ENCODE data around the gene PNLDC1. TPM values are rescaled to one million over a fixed set of nuclear protein-coding genes. Genes with fewer than 3 reads are reported as not detected.

PNLDC1 gene
- total and polyA plus RNA-seq, 9 of the 15 experiments (the other 6 are each of a cell fraction or from before 2014, with no cell fraction given), result 0.12 TPM; not detected in 8

GRCh38 chr6:159760602-159761057, 39.4 kb upstream of the PNLDC1 start (continued):
- no peak for TF ChIP-seq NR0B1 (IDR thresholded peaks at IDR 0.05; ENCODE audit: partially characterized antibody)
- TF ChIP-seq NRF1 (conservative IDR thresholded peaks at IDR 0.05 in 1 of 2, IDR thresholded peaks at IDR 0.05 in 1 of 2), result no peak
- no peak for TF ChIP-seq SRSF1 (IDR thresholded peaks at IDR 0.05; ENCODE audit: low read depth, low read length)
- no peak for TF ChIP-seq ILK (tag; IDR thresholded peaks at IDR 0.05; ENCODE audit: borderline replicate concordance, low read depth)
- peak; percentile 52; the same call in 1 of the 2 replicates for TF ChIP-seq ZNF316 (IDR thresholded peaks at IDR 0.05)
- no peak for TF ChIP-seq ZBTB34 (CRISPR knock-in tag; IDR thresholded peaks at IDR 0.05)
- TF ChIP-seq CEBPG (CRISPR knock-in tag; IDR thresholded peaks at IDR 0.05), result no peak; the same call in 1 of the 2 replicates
- TF ChIP-seq CEBPG (tag; conservative IDR thresholded peaks at IDR 0.05 in 1 of 2, IDR thresholded peaks at IDR 0.05 in 1 of 2), result peak; percentile 67 to 77; a peak in 3 of 4 replicates
- peak; percentile 73 for TF ChIP-seq CEBPB (tag; IDR thresholded peaks at IDR 0.05)
- TF ChIP-seq PBX2 (CRISPR knock-in tag; IDR thresholded peaks at IDR 0.05; ENCODE audit: low read depth), result no peak
- TF ChIP-seq PBX2 (tag; conservative IDR thresholded peaks at IDR 0.05; ENCODE audit: low read depth), result 0 out of 2 replicates have a peak, but pooled peaks have one; percentile 8
- TF ChIP-seq MCM3 (IDR thresholded peaks at IDR 0.05), result no peak
- TF ChIP-seq MYNN (IDR thresholded peaks at IDR 0.05), result no peak
- TF ChIP-seq MYNN (CRISPR knock-in tag; IDR thresholded peaks at IDR 0.05), result no peak
- TF ChIP-seq TEAD1 (CRISPR knock-in tag; IDR thresholded peaks at IDR 0.05), result peak in 1 of 2 experiments; percentile 33; a peak in 1 of 4 replicates
- no peak for TF ChIP-seq CHD1 (IDR thresholded peaks at IDR 0.05; ENCODE audit: low read length)
- TF ChIP-seq BCOR (IDR thresholded peaks at IDR 0.05), result no peak
- no peak for TF ChIP-seq ZNF184 (CRISPR knock-in tag; IDR thresholded peaks at IDR 0.05)
- no peak for TF ChIP-seq AFF4 (CRISPR knock-in tag; IDR thresholded peaks at IDR 0.05)
- TF ChIP-seq ZNF507 (tag; conservative IDR thresholded peaks at IDR 0.05), result no peak
